ENCODE results near the gene VPS45.

DNA sequence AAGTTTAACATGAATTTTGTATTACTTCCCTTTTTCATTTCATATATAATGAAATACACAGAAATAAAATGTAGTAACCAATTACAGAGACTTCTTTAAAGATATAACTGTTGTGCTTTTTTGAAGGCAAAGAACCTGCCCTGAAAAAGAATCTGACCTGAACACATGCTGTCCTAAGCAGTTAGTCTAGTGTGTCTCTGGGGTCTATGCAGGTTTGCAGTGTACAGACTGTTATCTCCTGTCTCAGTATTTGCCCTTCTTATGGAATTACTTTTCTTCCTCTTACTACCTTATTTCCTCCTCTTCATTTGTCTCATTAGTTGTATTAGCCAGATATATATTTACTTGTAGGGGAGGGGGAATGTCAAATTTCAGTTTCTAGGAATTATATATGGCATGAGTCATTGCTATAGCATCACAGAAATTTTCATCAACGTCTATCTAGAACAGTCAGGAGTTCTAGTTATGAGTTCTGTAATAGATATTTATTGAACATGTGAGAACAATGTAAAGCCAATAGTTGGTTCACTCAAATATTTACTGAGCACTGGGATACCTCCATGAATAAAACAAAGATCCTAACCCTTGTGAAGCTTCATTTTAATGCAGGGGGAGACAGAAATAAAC lies 53.8 kb downstream of the VPS45 start:
- TF ChIP-seq YY1 (IDR thresholded peaks at IDR 0.05; ENCODE audit: low read depth) (no peak), RAD21 (IDR thresholded peaks at IDR 0.05; ENCODE audit: low read length) (no peak), CTCF (IDR thresholded peaks at IDR 0.05) (no peak), SIN3A (IDR thresholded peaks at IDR 0.05; ENCODE audit: borderline replicate concordance, low read depth, low read length) (no peak), CHD2 (IDR thresholded peaks at IDR 0.05; ENCODE audit: low read length, partially characterized antibody) (no peak), RCOR1 (IDR thresholded peaks at IDR 0.05; ENCODE audit: low read length) (no peak), MAX (IDR thresholded peaks at IDR 0.05; ENCODE audit: low read depth) (no peak), EP300 (IDR thresholded peaks at IDR 0.05; ENCODE audit: borderline replicate concordance in 1 of 2, low read depth in 1 of 2, low read length in 1 of 2) (no peak), FOXM1 (IDR thresholded peaks at IDR 0.05; ENCODE audit: low read depth) (no peak), PBX3 (IDR thresholded peaks at IDR 0.05) (no peak), REST (IDR thresholded peaks at IDR 0.05; ENCODE audit: low read depth, low read length) (no peak), ELF1 (IDR thresholded peaks at IDR 0.05) (no peak), TAF1 (IDR thresholded peaks at IDR 0.05; ENCODE audit: borderline replicate concordance, low read depth, low read length) (no peak), EZH2phosphoT487 (IDR thresholded peaks at IDR 0.05; ENCODE audit: borderline replicate concordance, low read depth) (no peak)
